Suprapubic skin (tissue), 4 donors: Measurements from ENCODE around the gene ZNF681.

Experiments used
- EP300 ChIP-seq: sonication (generic); formaldehyde crosslinking; IDR thresholded peaks from one replicate; pipeline ENCODE4 v1.6.1; 2017; ENCODE audit warnings: antibody characterized with exemption
- POLR2A ChIP-seq, 2 donors: fragments of 450-650 bp; IDR thresholded peaks; one replicate each; pipeline ENCODE4 v1.6.1; 2017; ENCODE audit warnings: antibody characterized with exemption in 2 of 2, mild to moderate bottlenecking in 2 of 2, moderate library complexity in 2 of 2
- POLR2AphosphoS5 ChIP-seq, 3 donors: sonication (generic); formaldehyde crosslinking; IDR thresholded peaks; one replicate each; pipeline ENCODE4 v1.6.1; 2017; ENCODE audit warnings: antibody characterized with exemption in 3 of 3
- TF ChIP-seq, protein P1 (sequence below), 2 donors: fragments of 200-600 bp in 1 of 2; fragments of 450-650 bp in 1 of 2; sonication (generic) in 1 of 2; IDR thresholded peaks; one replicate each; pipeline ENCODE4 v1.5.1; 2016 to 2019; ENCODE audit warnings: antibody characterized with exemption in 2 of 2, mild to moderate bottlenecking in 1 of 2, moderate library complexity in 1 of 2

GRCh38 chr19:23795462-23795861 is 36.8 kb upstream of the ZNF681 start:
- TF ChIP-seq, protein P1, sequence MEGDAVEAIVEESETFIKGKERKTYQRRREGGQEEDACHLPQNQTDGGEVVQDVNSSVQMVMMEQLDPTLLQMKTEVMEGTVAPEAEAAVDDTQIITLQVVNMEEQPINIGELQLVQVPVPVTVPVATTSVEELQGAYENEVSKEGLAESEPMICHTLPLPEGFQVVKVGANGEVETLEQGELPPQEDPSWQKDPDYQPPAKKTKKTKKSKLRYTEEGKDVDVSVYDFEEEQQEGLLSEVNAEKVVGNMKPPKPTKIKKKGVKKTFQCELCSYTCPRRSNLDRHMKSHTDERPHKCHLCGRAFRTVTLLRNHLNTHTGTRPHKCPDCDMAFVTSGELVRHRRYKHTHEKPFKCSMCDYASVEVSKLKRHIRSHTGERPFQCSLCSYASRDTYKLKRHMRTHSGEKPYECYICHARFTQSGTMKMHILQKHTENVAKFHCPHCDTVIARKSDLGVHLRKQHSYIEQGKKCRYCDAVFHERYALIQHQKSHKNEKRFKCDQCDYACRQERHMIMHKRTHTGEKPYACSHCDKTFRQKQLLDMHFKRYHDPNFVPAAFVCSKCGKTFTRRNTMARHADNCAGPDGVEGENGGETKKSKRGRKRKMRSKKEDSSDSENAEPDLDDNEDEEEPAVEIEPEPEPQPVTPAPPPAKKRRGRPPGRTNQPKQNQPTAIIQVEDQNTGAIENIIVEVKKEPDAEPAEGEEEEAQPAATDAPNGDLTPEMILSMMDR (IDR thresholded peaks at IDR 0.05) = no peak
- no peak for TF ChIP-seq POLR2A (IDR thresholded peaks at IDR 0.05)
- TF ChIP-seq EP300 = no peak
- no peak for TF ChIP-seq POLR2AphosphoS5 (IDR thresholded peaks at IDR 0.05)
